Right lobe of liver (tissue), 6 donors: ENCODE data around the gene ATG9B. TPM values are rescaled to one million over a fixed set of nuclear protein-coding genes. Genes with fewer than 3 reads are reported as not detected.

Source experiments
- ATAC-seq, 4 donors: fragments of 200-7000 bp; cut with Tn5 transposase; one replicate each; pipeline ENCODE4 v1.9.1; 2020; ENCODE audit warnings: mild to moderate bottlenecking in 4 of 4, moderate library complexity in 4 of 4
- DNase-seq, 3 donors: peaks; one replicate each; pipeline ENCODE4 v3.0.0-alpha.2; 2020
- H3K27ac ChIP-seq, 3 donors: fragments of 200-600 bp; one replicate each; pipeline ENCODE4 v1.8.0; 2022
- H3K27me3 ChIP-seq, 2 donors: fragments of 200-600 bp; one replicate each; pipeline ENCODE4 v1.8.0; 2022
- H3K36me3 ChIP-seq, 4 donors: fragments of 200-600 bp; sonication (generic) in 1 of 4; one replicate each; pipeline versions ENCODE4 v1.5.1 to v1.8.0; 2017 to 2022; ENCODE audit warnings: control low read depth in 1 of 4
- H3K4me1 ChIP-seq, 4 donors: fragments of 200-600 bp; sonication (generic) in 1 of 4; one replicate each; pipeline versions ENCODE4 v1.5.1 to v1.8.0; 2017 to 2022; ENCODE audit warnings: control low read depth in 1 of 4
- H3K4me3 ChIP-seq, 3 donors: fragments of 200-600 bp; one replicate each; pipeline ENCODE4 v1.8.0; 2022
- H3K9me3 ChIP-seq, 4 donors: fragments of 200-600 bp; sonication (generic) in 1 of 4; one replicate each; pipeline versions ENCODE4 v1.5.1 to v1.8.0; 2017 to 2022; ENCODE audit warnings: control low read depth in 1 of 4
- CTCF ChIP-seq, 4 donors: fragments of 200-600 bp in 3 of 4; fragments of 450-650 bp in 1 of 4; IDR thresholded peaks; one replicate each; pipeline versions ENCODE4 v1.5.1 to v1.8.0; 2016 to 2022; ENCODE audit warnings: antibody characterized with exemption in 4 of 4, mild to moderate bottlenecking in 2 of 4
- POLR2A ChIP-seq: fragments of 450-650 bp; IDR thresholded peaks from one replicate; pipeline ENCODE4 v1.6.1; 2017; ENCODE audit warnings: antibody characterized with exemption, mild to moderate bottlenecking
- WGBS: methylation state at CpG from one replicate; pipeline ENCODE4 v1.1.6; 2018; ENCODE audit warnings: low coverage, low lambda C conversion rate; ENCODE audit not compliant: insufficient coverage; ENCODE audit errors: missing lambda C conversion rate; 5-methylcytosine and 5-hydroxymethylcytosine counted together
- intact Hi-C, 2 donors: fragments of 100-400 bp; cut with DNase I; formaldehyde crosslinking; loops; one replicate each; pipeline versions ENCODE4 v1.11.2 to v1.14.1; 2022
- total RNA-seq, 6 experiments: library from RNA; depleted of rRNA in 2 of 6; stranded (reverse); fragments of >200 nt in 2 of 6; fragmentation: NEBNext Ultra II Directional in 3 of 6; extraction: Animal tissue kit (Norgen Biotek cat#: 25700) in 3 of 6; gene quantifications; one replicate each; pipeline versions ENCODE4 v1.1.0 to v1.2.4, GENCODE V29; 2016 to 2023
- donor health status: DM: no; HTN: yes; CAD: no.
- donor health status: DM: no; HTN: no; CAD: no.
- donor health status: DM: no; HTN: no; CAD: no.
- donor health status: DM: no; HTN: yes; CAD: no.
- donor health status: DM: no; HTN: yes; CAD: no.

Gene ATG9B
- total RNA-seq, 6 experiments from 2014 or later = 0.40 TPM; not detected in 5

GRCh38 chr7:151056283-151056665 is 32.0 kb upstream of the ATG9B start:
- H3K4me1 ChIP-seq = peaks cover 0 to 25% (median 8%) of the 10 kb centered on the region in 4 donors
- intact Hi-C loops = no loop called here
- 89% methylated on average over 4 of the region's 6 CpGs for WGBS
- no peak for DNase-seq
- TF ChIP-seq POLR2A (no peak), CTCF (IDR thresholded peaks at IDR 0.05) (no peak)
- H3K36me3 ChIP-seq = no peaks in the 10 kb centered on the region
- no peaks in the 10 kb centered on the region for H3K27me3 ChIP-seq
- H3K9me3 ChIP-seq = no peaks in the 10 kb centered on the region
- H3K4me3 ChIP-seq = no peak overlapping the region
- ATAC-seq = no peak
- H3K27ac ChIP-seq = no peak overlapping the region

GRCh38 chr7:151053751-151054150 is 29.5 kb upstream of the ATG9B start:
- Histone ChIP-seq H3K36me3 (no peaks in the 10 kb centered on the region), H3K27ac (no peak overlapping the region), H3K4me1 (peaks cover 0 to 14% (median 2%) of the 10 kb centered on the region in 4 donors), H3K9me3 (no peaks in the 10 kb centered on the region), H3K4me3 (no peak overlapping the region), H3K27me3 (no peaks in the 10 kb centered on the region)
- no peak for ATAC-seq
- DNase-seq = no peak
- intact Hi-C loops = no loop called here
- TF ChIP-seq POLR2A (no peak), CTCF (IDR thresholded peaks at IDR 0.05) (no peak)
- WGBS = no CpG with 5 or more reads among the region's 8 CpGs

- ATAC-seq (no peak), DNase-seq (no peak)
- Histone ChIP-seq H3K27me3 (no peaks in the 10 kb centered on the region), H3K27ac (no peak overlapping the region), H3K9me3 (no peaks in the 10 kb centered on the region), H3K4me1 (peaks cover 0 to 11% (median 0%) of the 10 kb centered on the region in 4 donors), H3K4me3 (no peak overlapping the region), H3K36me3 (no peaks in the 10 kb centered on the region)
- TF ChIP-seq POLR2A = no peak
- TF ChIP-seq CTCF (IDR thresholded peaks at IDR 0.05) = no peak
- 60% methylated on average over 1 of the region's 4 CpGs for WGBS
- intact Hi-C loops = no loop called here
Measured at GRCh38 chr7:151053096-151053495, 28.8 kb upstream of the ATG9B start.

- WGBS = 7% methylated on average over 7 of the region's 50 CpGs
- H3K27me3 ChIP-seq = no peaks in the 10 kb centered on the region
- no peaks in the 10 kb centered on the region for H3K36me3 ChIP-seq
- no peak for TF ChIP-seq CTCF (IDR thresholded peaks at IDR 0.05)
- no peak for TF ChIP-seq POLR2A
- no peaks in the 10 kb centered on the region for H3K4me1 ChIP-seq
- no peak overlapping the region for H3K27ac ChIP-seq
- no peak overlapping the region for H3K4me3 ChIP-seq
- peak; percentile 45 to 79 (median 56) for ATAC-seq
- no peaks in the 10 kb centered on the region for H3K9me3 ChIP-seq
- intact Hi-C loops = no loop called here
- DNase-seq = peak in 1 of 3 donors; percentile 61
Measured at GRCh38 chr7:151051108-151051507, 26.8 kb upstream of the ATG9B start.

GRCh38 chr7:151048911-151049463 is 24.7 kb upstream of the ATG9B start:
- TF ChIP-seq POLR2A (no peak), CTCF (IDR thresholded peaks at IDR 0.05) (no peak)
- 92% methylated on average over 26 of the region's 38 CpGs for WGBS

More at GRCh38 chr7:151048911-151049463, 24.7 kb upstream of the ATG9B start:
- Histone ChIP-seq H3K9me3 (no peaks in the 10 kb centered on the region), H3K27ac (no peak overlapping the region), H3K27me3 (no peaks in the 10 kb centered on the region), H3K4me3 (no peak overlapping the region), H3K36me3 (no peaks in the 10 kb centered on the region), H3K4me1 (no peaks in the 10 kb centered on the region)
- intact Hi-C loops = no loop called here
- ATAC-seq (no peak), DNase-seq (no peak)
